HepG2 (cell line): ENCODE results near the gene GPD1. TPM values are rescaled to one million over a fixed set of nuclear protein-coding genes. Genes with fewer than 3 reads are reported as not detected.

Experiments
- ATAC-seq: fragments of 200-7000 bp; cut with Tn5 transposase; 3 replicates; pipeline ENCODE4 v1.9.1; 2020; ENCODE audit warnings: mild to moderate bottlenecking, moderate library complexity
- BruUV-seq: library from RNA; stranded (reverse); fragments of 400-500 nt; replicated peaks from 2 replicates; lab custom pipeline; 2021; lab: Mats Ljungman, UMichigan
- CTCF ChIA-PET: fragments of 300-600 bp; formaldehyde crosslinking; extraction: SDS; loops from one replicate; lab custom pipeline; 2021; ENCODE audit warnings: low total read pairs, inconsistent platforms, low intra/inter-chr PET ratio; lab: Yijun Ruan, JAX
- POLR2A ChIA-PET: fragments of 350-600 bp; sonication (Branson Sonifier 250); formaldehyde crosslinking; loops from one replicate; lab custom pipeline; 2020; ENCODE audit warnings: antibody characterized with exemption, inconsistent platforms; lab: Yijun Ruan, JAX
- DNase-seq: peaks from one replicate; pipeline ENCODE4 v3.0.0-alpha.2; 2015; ENCODE audit warnings: low spot score
- FAIRE-seq: peaks from 3 replicates; lab custom pipeline; 2011; peaks lifted over from hg19 to GRCh38; lab: Jason Lieb, UNC
- H2AFZ ChIP-seq: one replicate; pipeline ENCODE4 v1.6.1; 2011; ENCODE audit warnings: low read length, inconsistent platforms
- H3K27ac ChIP-seq: fragments of 300-600 bp; 3 replicates; pipeline ENCODE4 v1.8.0; 2011; ENCODE audit warnings: mixed run types, mild to moderate bottlenecking, mixed read lengths, low read length, inconsistent platforms; ENCODE audit not compliant: insufficient read depth; ENCODE audit errors: extremely low read length
- H3K27me3 ChIP-seq, 2 experiments: fragments of 200-600 bp in 1 of 2; 2 replicates in 1 of 2; 3 replicates in 1 of 2; pipeline versions ENCODE4 v1.6.0 to v1.8.0; 2011; ENCODE audit warnings: low read length in 2 of 2, mild to moderate bottlenecking in 2 of 2, moderate library complexity in 2 of 2, inconsistent platforms in 1 of 2; ENCODE audit not compliant: insufficient read depth in 2 of 2, control insufficient read depth in 1 of 2
- H3K36me3 ChIP-seq, 2 experiments: fragments of 200-600 bp in 1 of 2; replicated peaks in 1 of 2; 2 replicates in 1 of 2; 3 replicates in 1 of 2; pipeline versions ENCODE4 v1.5.1 to v1.8.0; 2011; ENCODE audit warnings: low read length in 2 of 2, inconsistent platforms in 1 of 2; ENCODE audit not compliant: insufficient read depth in 2 of 2, control insufficient read depth in 1 of 2
- H3K4me1 ChIP-seq: 2 replicates; pipeline ENCODE4 v1.5.1; 2012; ENCODE audit warnings: low read length, inconsistent platforms; ENCODE audit not compliant: insufficient read depth
- H3K4me2 ChIP-seq: 2 replicates; pipeline ENCODE4 v1.6.0; 2011; ENCODE audit warnings: low read depth, low read length, inconsistent platforms
- H3K4me3 ChIP-seq, 3 experiments: fragments of 200-600 bp in 1 of 3; sonication (generic), shearing (Covaris generic) in 1 of 3; replicated peaks in 1 of 3; 2 replicates each; pipeline ENCODE4 v1.5.1; 2011 to 2016; ENCODE audit warnings: low read length in 3 of 3, inconsistent platforms in 2 of 3, low read depth in 2 of 3, mild to moderate bottlenecking in 2 of 3, control low read depth in 1 of 3, mixed read lengths in 1 of 3; ENCODE audit not compliant: insufficient read depth in 1 of 3
- H3K79me2 ChIP-seq: one replicate; pipeline ENCODE4 v1.6.1; 2011; ENCODE audit warnings: low read length, inconsistent platforms; ENCODE audit not compliant: insufficient read depth
- H3K9ac ChIP-seq: 2 replicates; pipeline ENCODE4 v1.6.0; 2011; ENCODE audit warnings: mild to moderate bottlenecking, low read depth, low read length, inconsistent platforms; ENCODE audit not compliant: insufficient read depth
- H3K9me3 ChIP-seq: 2 replicates; pipeline ENCODE4 v1.5.1; 2012; ENCODE audit warnings: mild to moderate bottlenecking, low read length
- H4K20me1 ChIP-seq: 2 replicates; pipeline ENCODE4 v1.6.0; 2011; ENCODE audit warnings: inconsistent platforms, mild to moderate bottlenecking, low read length, moderate library complexity; ENCODE audit not compliant: insufficient read depth
- KDM5A ChIP-seq: fragments of 200-600 bp; sonication (generic); IDR thresholded peaks from 2 replicates; pipeline ENCODE4 v1.7.0; 2018; ENCODE audit warnings: antibody characterized with exemption, mild to moderate bottlenecking, low read length, borderline replicate concordance
- RAD51 ChIP-seq: fragments of 450-650 bp; IDR thresholded peaks from 2 replicates; pipeline ENCODE4 v1.6.1; 2016; ENCODE audit warnings: borderline replicate concordance
- ZNF274 ChIP-seq: sonication (generic); formaldehyde crosslinking; IDR thresholded peaks from 2 replicates; pipeline ENCODE4 v1.5.1; 2020; ENCODE audit warnings: mild to moderate bottlenecking, missing genetic modification reagents
- ZSCAN12 ChIP-seq: sonication (generic); formaldehyde crosslinking; IDR thresholded peaks from 2 replicates; pipeline ENCODE4 v1.9.0; 2021; ENCODE audit warnings: mild to moderate bottlenecking, missing genetic modification reagents
- WGBS: methylation state at CpG from one replicate; pipeline ENCODE4 v1.1.6; 2017; ENCODE audit warnings: low lambda C conversion rate; 5-methylcytosine and 5-hydroxymethylcytosine counted together
- in situ Hi-C: cut with HindIII; loops from 2 replicates; pipeline ENCODE4 v1.10.0; 2017; ENCODE audit warnings: low pct_unique_long_range_greater_than_20kb; ENCODE audit not compliant: extremely low pct_ligation_motif_present
- intact Hi-C: fragments of 100-400 bp; cut with micrococcal nuclease; formaldehyde crosslinking; loops from one replicate; pipeline ENCODE4 v1.10.0; 2022; ENCODE audit not compliant: unreplicated experiment
- polyA plus RNA-seq, 8 experiments: library from polyadenylated mRNA; depleted of rRNA in 3 of 8; stranded (reverse) in 7 of 8; unstranded in 1 of 8; fragments of >200 nt; fragmentation: Illumina TruSeq in 4 of 8; extraction: Trizol in 4 of 8; gene quantifications; 2 replicates each; pipeline versions ENCODE4 v1.2.1 to v1.2.3, GENCODE V29; 2011 to 2016; ENCODE audit warnings: low read depth in 4 of 8, missing spikeins in 1 of 8, mixed read lengths in 1 of 8; ENCODE audit not compliant: insufficient read depth in 1 of 8
- total RNA-seq, 5 experiments: library from RNA; depleted of rRNA; stranded (reverse); fragments of >200 nt; fragmentation: Illumina TruSeq; extraction: Trizol; gene quantifications; 2 replicates each; pipeline ENCODE4 v1.2.3, GENCODE V29; 2016; ENCODE audit warnings: low read depth in 1 of 5

GPD1 gene
- total and polyA plus RNA-seq, 2 of the 13 experiments (the other 11 are each of a cell fraction or from before 2014, with no cell fraction given): 3.7 to 30.6 TPM

DNA sequence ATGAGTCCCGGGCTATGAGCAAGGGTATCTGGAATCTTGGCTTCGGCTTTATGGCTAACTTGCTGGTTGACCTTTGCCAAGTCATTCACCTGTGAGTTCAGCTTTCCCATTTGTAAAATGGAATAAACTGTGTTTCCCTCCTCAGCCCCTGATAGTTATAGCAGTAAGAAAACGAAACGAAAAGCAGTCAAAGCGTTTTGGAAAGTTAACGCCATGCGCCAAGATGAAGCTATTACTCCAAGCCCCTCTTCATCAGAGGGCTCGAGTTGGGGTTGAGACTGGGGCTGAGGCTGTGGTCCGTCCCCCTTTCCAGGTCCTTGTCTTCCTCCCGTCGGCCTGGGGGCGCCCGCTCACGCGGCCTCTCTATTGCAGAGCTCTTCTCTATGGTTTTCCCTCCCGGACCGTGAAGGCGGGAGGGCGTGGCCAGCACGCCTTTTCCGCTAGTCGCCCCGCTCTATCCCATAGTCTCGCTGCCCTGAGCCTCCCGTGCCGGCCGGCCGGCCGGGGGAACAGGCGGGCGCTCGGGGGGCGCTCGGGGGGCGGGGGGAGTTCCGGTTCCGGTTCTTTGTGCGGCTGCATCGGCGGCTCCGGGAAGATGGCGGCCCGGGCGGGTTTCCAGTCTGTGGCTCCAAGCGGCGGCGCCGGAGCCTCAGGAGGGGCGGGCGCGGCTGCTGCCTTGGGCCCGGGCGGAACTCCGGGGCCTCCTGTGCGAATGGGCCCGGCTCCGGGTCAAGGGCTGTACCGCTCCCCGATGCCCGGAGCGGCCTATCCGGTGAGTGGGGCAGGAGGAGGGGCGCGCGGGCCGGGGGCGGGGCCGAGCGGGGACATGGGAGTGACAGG is 18.8 kb upstream of the GPD1 start, which contains the start of gene SMARCD1 (continued):
- no peak for TF ChIP-seq RAD51
- 0 out of 2 replicates have a peak, but pooled peaks have one; percentile 47 for TF ChIP-seq ZSCAN12 (CRISPR knock-in tag)

- WGBS: 23% methylated on average over 8 of the region's 8 CpGs
- H2AFZ ChIP-seq: no peak overlapping the region
- peak; percentile 13; the same call in 2 of the 3 replicates for ATAC-seq
- DNase-seq: no peak
- no peak for FAIRE-seq
- no TSS peak for BruUV-seq
- H3K4me2 ChIP-seq: peak overlapping the region; percentile 89
- peak overlapping the region; percentile 88 for H3K27ac ChIP-seq
- intact Hi-C loops: loop anchor here (2.0 kb wide), 2 partner anchors 25 to 315 kb away; partner anchors contain the start of gene LARP4
- ChIA-PET POLR2A (interaction anchor here (1.0 to 7.4 kb wide), 11 partner anchors 9 to 198 kb away, joined by 3 to 265 read pairs (median 7); partner anchors contain the start of genes CERS5, COX14, GPD1 and LIMA1), CTCF (no interaction called here)
- no peaks in the 10 kb centered on the region for H3K27me3 ChIP-seq
- peaks cover 11 to 35% of the 10 kb centered on the region in 2 experiments for H3K36me3 ChIP-seq
- in situ Hi-C loops: no loop called here
- peaks cover 76% of the 10 kb centered on the region for H3K4me1 ChIP-seq
- peak overlapping the region; percentile 74 for H3K9ac ChIP-seq
- no peak for TF ChIP-seq ZNF274
- 0 out of 2 replicates have a peak, but pooled peaks have one; percentile 27 for TF ChIP-seq KDM5A
- peaks cover 4% of the 10 kb centered on the region; the same call in 1 of the 2 replicates for H4K20me1 ChIP-seq
- no peaks in the 10 kb centered on the region for H3K9me3 ChIP-seq
- H3K4me3 ChIP-seq: peak overlapping the region; percentile 58 to 77 (median 73)
- H3K79me2 ChIP-seq: peaks cover 17% of the 10 kb centered on the region
These were observed 18.2 kb upstream of the GPD1 start for GRCh38 chr12:50085615-50086072.
